ENCODE data around the gene RNASEH2B. TPM values are rescaled to one million over a fixed set of nuclear protein-coding genes. Genes with fewer than 3 reads are reported as not detected.

The RNASEH2B gene
- total RNA-seq, 4 donors from 2014 or later, result 13.8 to 37.5 (median 19.0) TPM

DNA sequence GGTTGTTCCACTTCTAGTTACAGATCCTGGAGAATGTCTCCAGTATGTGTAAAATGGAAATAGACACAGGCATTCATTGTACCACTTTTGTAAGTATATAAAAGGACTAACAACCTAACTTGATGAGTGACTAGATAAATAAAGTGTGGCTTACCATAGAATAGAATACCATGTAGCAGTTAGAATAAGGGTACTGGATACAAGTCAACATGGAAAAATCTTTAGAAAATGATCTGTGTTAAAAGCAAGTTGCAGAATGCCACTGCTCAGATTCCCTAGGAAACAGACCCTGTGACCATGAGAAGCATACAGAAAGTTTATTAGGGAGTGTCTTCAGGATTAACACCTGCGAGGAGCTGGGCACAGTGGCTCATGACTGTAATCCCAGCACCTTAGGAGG, 25.9 kb upstream of the RNASEH2B start:
- no peaks in the 10 kb centered on the region for H3K36me3 ChIP-seq
- DNase-seq, result no peak
- in situ Hi-C loops (cut with MboI; ENCODE audit: low pct_ligation_motif_present in 1 of 4, low pct_unique_long_range_greater_than_20kb in 1 of 4, low sequenced_read_pairs in 3 of 4) (no loop called here), intact Hi-C loops (cut with DNase I; ENCODE audit: low total_unique reads) (no loop called here)
- no peaks in the 10 kb centered on the region for H3K4me1 ChIP-seq
- H3K9me3 ChIP-seq, result peaks cover 0 to 4% of the 10 kb centered on the region in 2 donors
- H3K27ac ChIP-seq, result no peak overlapping the region
- TF ChIP-seq POLR2AphosphoS5 (IDR thresholded peaks at IDR 0.05) (no peak), POLR2A (IDR thresholded peaks at IDR 0.05) (no peak), EP300 (IDR thresholded peaks at IDR 0.05; ENCODE audit: low read depth) (no peak)
- TF ChIP-seq, protein P1, sequence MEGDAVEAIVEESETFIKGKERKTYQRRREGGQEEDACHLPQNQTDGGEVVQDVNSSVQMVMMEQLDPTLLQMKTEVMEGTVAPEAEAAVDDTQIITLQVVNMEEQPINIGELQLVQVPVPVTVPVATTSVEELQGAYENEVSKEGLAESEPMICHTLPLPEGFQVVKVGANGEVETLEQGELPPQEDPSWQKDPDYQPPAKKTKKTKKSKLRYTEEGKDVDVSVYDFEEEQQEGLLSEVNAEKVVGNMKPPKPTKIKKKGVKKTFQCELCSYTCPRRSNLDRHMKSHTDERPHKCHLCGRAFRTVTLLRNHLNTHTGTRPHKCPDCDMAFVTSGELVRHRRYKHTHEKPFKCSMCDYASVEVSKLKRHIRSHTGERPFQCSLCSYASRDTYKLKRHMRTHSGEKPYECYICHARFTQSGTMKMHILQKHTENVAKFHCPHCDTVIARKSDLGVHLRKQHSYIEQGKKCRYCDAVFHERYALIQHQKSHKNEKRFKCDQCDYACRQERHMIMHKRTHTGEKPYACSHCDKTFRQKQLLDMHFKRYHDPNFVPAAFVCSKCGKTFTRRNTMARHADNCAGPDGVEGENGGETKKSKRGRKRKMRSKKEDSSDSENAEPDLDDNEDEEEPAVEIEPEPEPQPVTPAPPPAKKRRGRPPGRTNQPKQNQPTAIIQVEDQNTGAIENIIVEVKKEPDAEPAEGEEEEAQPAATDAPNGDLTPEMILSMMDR (IDR thresholded peaks at IDR 0.05), result no peak
- WGBS, 2 donors (ENCODE audit: low coverage in 1 of 2), result 67% methylated on average over 1 of the region's 1 CpG; no CpG with 5 or more reads in 1 of the 2 donors
- H3K4me3 ChIP-seq, result no peak overlapping the region
- H3K27me3 ChIP-seq, result no peaks in the 10 kb centered on the region

DNA sequence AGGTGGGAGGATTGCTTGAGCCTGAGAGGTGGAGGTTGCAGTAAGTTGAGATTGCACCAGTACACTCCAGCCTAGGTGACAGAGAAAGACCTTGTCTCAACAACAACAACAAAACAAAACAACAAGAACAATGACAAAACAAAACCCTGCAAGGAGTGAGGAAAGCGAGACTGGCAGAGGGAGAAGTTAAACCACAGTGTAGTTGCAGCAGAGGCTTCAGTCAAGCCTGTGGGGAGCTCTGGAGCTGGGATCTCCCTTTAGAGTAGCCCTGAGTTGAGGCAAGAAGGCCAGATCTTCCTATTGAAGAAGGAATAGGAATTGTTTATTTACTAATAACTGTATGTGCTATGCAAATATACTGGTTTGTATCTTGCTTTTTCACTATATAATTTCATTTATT, 25.3 kb upstream of the RNASEH2B start:
- H3K9me3 ChIP-seq, result peaks cover 0 to 4% of the 10 kb centered on the region in 2 donors
- H3K4me3 ChIP-seq, result no peak overlapping the region
- no peak overlapping the region for H3K27ac ChIP-seq
- no peaks in the 10 kb centered on the region for H3K36me3 ChIP-seq
- in situ Hi-C loops (cut with MboI; ENCODE audit: low pct_ligation_motif_present in 1 of 4, low pct_unique_long_range_greater_than_20kb in 1 of 4, low sequenced_read_pairs in 3 of 4), result no loop called here
- no peaks in the 10 kb centered on the region for H3K4me1 ChIP-seq
- 71 to 90% methylated on average over 1 of the region's 1 CpG for WGBS, 2 donors (ENCODE audit: low coverage in 1 of 2)
- TF ChIP-seq POLR2AphosphoS5 (IDR thresholded peaks at IDR 0.05), result no peak
- TF ChIP-seq, protein P1 (IDR thresholded peaks at IDR 0.05), result no peak
- no peak for TF ChIP-seq EP300 (IDR thresholded peaks at IDR 0.05; ENCODE audit: low read depth)
- no peak for TF ChIP-seq POLR2A (IDR thresholded peaks at IDR 0.05)
- no peaks in the 10 kb centered on the region for H3K27me3 ChIP-seq
- DNase-seq, result no peak
- intact Hi-C loops (cut with DNase I; ENCODE audit: low total_unique reads), result no loop called here

DNA sequence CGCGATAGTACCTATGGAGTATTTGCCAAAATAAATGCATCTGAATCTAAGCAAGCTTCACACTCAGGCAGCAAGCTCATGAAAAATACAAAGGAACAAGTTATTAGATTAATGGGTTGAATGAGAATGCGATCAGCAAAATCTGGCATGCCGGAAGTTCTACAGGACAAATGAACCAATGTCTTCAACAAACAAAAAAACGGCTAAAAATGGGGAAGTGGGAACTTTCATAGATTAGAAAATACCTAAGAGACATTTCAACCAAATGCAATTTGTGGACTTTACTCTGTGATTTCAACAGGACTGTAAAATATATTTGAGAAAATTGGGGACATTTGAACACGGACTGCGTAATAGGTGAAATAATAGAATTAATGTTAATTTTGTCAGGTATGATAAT, 22.4 kb upstream of the RNASEH2B start:
- Histone ChIP-seq H3K27ac (no peak overlapping the region), H3K9me3 (peaks cover 0 to 2% of the 10 kb centered on the region in 2 donors), H3K36me3 (no peaks in the 10 kb centered on the region), H3K4me1 (no peaks in the 10 kb centered on the region), H3K27me3 (no peaks in the 10 kb centered on the region), H3K4me3 (no peak overlapping the region)
- DNase-seq, result no peak
- TF ChIP-seq, protein P1 (IDR thresholded peaks at IDR 0.05), result no peak
- no peak for TF ChIP-seq POLR2AphosphoS5 (IDR thresholded peaks at IDR 0.05)
- TF ChIP-seq POLR2A (IDR thresholded peaks at IDR 0.05), result no peak
- intact Hi-C loops (cut with DNase I; ENCODE audit: low total_unique reads) (no loop called here), in situ Hi-C loops (cut with MboI; ENCODE audit: low pct_ligation_motif_present in 1 of 4, low pct_unique_long_range_greater_than_20kb in 1 of 4, low sequenced_read_pairs in 3 of 4) (no loop called here)
- WGBS, 2 donors (ENCODE audit: low coverage in 1 of 2), result 85 to 91% methylated on average over 7 of the region's 7 CpGs

DNA sequence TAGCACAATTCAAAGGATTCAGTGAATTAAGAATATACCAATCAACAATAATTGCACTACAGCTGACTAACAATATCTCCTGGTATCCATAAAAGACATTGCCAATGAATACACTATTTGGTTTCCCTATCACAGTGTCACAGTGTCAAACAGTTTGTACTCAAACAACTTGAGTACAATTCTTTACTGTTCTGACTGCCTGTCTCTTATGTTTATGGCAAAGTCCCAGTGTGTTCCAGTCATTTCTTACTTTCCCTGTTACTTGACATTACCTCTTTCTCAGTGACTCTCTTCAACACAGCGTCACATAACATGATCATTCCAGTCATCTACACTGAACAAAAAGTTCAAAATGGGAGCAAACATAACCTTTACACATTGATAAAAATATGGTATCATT, 21.2 kb upstream of the RNASEH2B start:
- Histone ChIP-seq H3K36me3 (no peaks in the 10 kb centered on the region), H3K4me3 (no peak overlapping the region), H3K4me1 (peaks cover 0 to 2% (median 0%) of the 10 kb centered on the region in 4 donors), H3K27ac (no peak overlapping the region), H3K9me3 (no peaks in the 10 kb centered on the region), H3K27me3 (no peaks in the 10 kb centered on the region)
- TF ChIP-seq POLR2A (IDR thresholded peaks at IDR 0.05), result no peak
- TF ChIP-seq POLR2AphosphoS5 (IDR thresholded peaks at IDR 0.05), result no peak
- TF ChIP-seq, protein P1 (IDR thresholded peaks at IDR 0.05), result no peak
- TF ChIP-seq EP300 (IDR thresholded peaks at IDR 0.05; ENCODE audit: low read depth), result no peak
- 50 to 83% methylated on average over 1 of the region's 1 CpG for WGBS, 2 donors (ENCODE audit: low coverage in 1 of 2)
- no peak for DNase-seq
- intact Hi-C loops (cut with DNase I; ENCODE audit: low total_unique reads) (no loop called here), in situ Hi-C loops (cut with MboI; ENCODE audit: low pct_ligation_motif_present in 1 of 4, low pct_unique_long_range_greater_than_20kb in 1 of 4, low sequenced_read_pairs in 3 of 4) (no loop called here)
